GM18507 (cell line): Measurements from ENCODE around the gene PDE4D.

Experiments
- DNase-seq: peaks from one replicate; pipeline ENCODE4 v3.0.0; 2011; ENCODE audit warnings: low read depth; ENCODE audit not compliant: insufficient read length; ENCODE audit errors: extremely low spot score
- FAIRE-seq: peaks from 2 replicates; lab custom pipeline; 2011; peaks lifted over from hg19 to GRCh38; lab: Jason Lieb, UNC

PDE4D gene

DNA sequence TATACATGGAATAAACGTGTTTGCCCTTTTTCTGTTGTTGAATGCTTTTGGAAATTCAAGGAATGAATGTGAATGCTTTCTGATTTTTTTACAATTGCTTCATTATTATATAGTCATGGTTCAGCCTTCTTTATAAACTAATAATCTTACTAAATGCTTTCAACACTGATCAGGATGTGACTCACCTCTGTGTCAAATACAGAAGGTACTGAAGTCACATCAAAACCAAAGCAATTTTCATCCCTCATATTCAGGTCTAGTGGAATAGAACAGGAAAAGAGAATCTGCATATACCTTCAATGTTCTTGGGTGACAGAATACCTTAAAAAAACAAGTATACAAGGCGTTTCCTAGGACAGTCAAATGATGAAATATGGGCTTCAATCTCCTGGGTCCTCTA, 170.7 kb downstream of the PDE4D start:
- DNase-seq, result no peak
- no peak for FAIRE-seq

DNA sequence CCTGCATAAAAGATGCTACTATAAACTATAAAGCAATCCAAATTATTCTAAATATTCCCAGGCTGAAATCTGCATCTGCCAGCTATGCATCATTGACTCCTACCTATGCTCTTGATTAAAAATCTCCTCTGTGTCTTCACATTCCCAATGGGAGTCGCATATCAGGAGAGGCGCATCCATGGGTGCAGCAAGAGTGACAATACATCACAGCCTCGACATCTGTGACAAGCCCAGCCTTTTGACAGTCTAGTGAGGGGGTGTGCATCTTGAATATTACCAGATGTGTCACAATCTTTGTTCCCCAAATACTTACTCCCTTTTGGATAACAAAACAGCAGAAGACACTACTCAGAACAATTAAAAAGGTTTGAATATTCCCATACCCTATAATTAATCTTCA, 171.8 kb downstream of the PDE4D start:
- DNase-seq, result no peak
- no peak for FAIRE-seq

DNA sequence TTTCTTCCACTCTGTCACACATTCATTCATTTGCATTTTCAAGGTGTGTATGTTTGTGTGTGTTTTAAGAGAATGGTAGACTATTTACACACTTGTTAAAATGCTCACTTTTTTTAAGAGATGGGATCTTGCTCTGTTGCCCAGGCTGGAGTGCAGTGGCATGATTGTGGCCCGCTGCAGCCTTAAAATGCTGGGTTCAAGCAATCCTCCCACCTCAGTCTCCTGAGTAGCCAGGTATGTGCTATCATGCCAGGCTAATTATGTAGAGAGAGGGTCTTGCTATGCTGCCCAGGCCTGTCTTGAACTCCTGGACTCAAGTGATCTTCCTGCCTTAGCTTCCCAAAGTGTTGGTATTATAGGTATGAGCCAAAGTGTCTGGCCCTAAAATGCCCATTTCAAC, 173.5 kb downstream of the PDE4D start:
- no peak for FAIRE-seq
- no peak for DNase-seq

DNA sequence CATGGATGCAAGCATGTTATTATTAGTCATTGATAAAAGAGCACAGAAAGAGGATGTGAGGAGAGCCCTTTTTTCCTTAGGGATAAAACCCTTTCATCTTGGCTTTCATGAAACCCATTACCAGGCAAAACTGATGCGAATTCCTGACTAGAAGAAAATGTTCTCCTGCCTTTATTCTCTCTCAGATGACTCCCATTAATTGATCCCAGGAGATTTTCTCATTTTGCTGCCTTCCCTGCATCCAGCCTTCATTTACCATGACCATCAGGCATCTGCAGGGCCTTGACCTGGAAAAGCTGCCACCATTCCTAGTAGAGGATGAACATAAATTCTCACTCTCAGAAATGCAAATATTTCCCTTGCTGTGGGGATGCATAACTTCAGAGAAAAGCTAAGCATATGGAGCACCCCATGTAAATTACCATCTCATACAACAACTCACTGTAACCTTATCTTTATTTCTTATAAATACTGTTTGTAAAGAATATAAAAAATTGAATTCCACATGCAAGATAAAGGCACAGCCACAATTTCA, 176.5 kb downstream of the PDE4D start:
- DNase-seq (no peak), FAIRE-seq (no peak)

DNA sequence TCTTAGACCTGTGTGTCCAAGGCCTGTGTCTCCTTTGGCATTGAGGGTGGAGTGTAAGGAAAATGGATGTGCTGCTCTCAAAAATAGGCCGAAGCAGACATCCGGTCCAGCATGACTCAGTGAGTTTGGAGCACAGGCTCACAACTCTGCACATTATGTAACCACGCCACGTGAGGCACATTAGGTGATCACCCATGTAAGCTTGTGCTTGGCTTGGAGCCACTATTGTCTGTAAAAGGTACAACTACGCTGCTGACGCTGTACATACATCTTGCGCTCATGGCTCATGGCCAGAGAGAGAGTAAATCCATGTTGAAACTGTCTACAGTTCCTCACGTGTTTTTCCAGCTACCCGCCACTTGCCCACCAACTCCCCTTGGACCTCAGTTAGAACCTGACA, 177.5 kb downstream of the PDE4D start:
- no peak for FAIRE-seq

DNA sequence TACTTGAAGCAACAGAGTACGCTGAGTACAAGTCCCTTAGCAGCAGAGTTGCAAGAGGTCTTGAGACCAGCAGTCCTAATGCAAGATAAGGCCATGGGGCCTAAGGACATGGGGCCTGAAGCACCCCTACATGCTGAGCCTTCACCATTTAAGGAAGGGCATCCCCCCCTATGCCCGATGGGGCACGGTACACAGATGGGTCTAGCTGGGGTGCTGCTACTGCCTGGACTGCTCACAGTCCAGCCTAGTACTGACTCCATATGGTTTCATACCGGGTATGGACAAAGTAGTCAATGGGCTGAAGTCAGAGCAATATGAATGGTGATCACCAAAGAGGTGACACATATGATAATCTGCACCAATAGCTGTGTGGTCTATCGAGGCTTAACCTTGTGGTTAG, 178.3 kb downstream of the PDE4D start:
- DNase-seq, result no peak
- no peak for FAIRE-seq

More for the DNA sequence above, 177.5 kb downstream of the PDE4D start:
- no peak for DNase-seq

DNA sequence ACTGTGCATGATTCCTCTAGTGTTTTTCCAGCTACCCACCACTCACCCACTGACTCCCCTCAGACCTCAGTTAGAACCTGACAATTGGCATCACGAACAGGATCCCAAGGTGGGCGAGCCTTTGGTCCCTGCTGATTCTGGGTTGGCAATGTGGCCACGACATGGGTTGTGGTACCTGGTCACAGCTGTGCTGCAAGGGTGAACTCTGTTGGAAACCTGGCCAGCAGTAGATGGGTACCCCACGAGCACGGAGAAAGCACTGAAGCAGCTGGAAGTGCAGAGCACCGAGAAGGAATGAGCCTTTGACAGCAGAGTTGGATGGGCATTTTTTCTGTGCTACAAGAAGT, 180.1 kb downstream of the PDE4D start:
- no peak for DNase-seq
- FAIRE-seq, result no peak

DNA sequence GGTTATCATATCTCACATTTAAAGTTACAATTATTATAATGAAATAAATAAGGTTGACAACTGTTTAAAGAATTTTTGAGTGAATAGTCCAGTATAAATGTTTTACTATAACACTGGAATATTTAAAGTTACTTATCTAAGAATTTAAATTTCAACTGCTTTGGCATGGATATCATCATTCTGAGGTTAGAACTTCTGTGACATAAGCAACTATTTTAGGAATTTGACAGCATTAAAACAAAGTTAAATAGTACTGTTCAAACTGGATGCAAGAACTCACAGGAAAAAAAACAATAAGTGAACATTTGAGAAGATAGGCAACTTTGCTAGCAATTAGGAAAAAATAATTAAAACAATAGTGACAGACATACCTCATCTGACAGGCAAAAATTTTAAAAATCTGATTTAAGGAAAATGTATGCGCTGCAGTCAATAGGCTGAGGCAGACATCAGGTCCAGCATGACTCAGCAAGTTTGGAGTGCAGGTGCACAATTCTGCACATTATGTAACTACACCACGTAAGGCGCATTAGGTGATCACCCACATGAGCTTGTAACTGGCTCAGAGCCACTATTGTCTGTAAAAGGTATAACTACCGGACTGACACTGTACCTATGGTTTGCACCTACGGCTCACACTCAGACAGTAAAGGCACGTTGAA, 180.6 kb downstream of the PDE4D start:
- FAIRE-seq (peak; percentile 12), DNase-seq (no peak)

DNA sequence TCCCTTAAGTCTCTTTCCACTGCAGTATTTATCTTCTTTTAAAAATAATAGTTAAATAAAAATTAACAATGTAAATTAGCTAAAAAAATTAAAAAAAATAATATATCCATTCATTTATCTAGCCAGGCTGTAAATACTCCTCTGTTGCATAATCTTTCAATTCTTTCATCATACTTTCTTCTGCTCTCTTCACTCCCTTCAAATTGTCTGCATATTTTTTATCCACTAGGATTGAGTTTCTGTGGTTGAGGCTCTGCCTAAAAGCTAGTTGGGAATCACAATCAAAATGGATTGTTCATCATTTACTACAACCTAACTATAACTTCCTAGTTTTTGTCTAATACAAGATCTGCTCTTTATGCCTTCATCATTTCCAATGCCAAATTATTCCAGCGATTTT, 182.2 kb downstream of the PDE4D start:
- no peak for FAIRE-seq
- no peak for DNase-seq

DNA sequence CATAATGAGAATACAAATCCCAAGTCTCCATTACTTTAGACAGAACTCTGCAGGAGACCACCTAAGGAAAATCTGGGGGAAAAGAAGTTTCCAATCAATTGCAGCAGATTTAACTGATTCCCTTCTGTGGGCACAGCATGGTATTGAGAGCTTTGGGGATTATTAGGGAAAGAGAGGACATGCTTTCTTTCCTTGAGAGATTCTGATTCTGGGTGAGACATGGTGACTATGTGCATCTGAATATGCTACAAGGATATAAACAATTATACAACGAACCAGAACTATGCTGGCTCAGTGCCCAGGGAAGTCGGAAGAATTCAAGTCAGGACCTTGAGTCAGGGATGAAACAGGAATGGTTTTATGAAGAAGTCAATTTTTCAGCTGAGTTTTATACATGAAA, 183.7 kb downstream of the PDE4D start:
- DNase-seq (no peak), FAIRE-seq (no peak)

DNA sequence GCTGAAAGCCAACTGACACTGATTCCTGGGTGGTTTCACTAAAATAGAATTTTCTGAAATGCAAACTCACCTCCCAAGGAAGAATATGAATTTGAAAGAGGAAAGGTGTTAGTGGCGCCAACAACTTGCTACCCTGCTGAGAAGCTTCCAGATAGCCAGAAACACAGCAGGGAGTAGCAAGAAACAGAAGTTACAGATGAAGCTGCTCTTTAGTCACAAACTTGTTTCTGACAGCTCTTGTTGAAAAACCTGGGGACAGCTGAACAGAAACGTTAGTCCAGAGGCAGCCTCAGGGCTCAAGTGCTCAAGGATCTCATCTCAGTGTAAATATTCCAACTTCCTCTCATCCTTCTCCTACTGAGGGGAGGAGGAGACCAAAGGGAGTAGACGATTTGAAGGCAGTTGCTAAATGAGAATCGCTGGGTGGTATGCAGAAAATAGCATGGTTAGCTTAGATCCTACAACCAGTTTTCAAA, 184.1 kb downstream of the PDE4D start:
- DNase-seq, result no peak
- FAIRE-seq, result no peak

DNA sequence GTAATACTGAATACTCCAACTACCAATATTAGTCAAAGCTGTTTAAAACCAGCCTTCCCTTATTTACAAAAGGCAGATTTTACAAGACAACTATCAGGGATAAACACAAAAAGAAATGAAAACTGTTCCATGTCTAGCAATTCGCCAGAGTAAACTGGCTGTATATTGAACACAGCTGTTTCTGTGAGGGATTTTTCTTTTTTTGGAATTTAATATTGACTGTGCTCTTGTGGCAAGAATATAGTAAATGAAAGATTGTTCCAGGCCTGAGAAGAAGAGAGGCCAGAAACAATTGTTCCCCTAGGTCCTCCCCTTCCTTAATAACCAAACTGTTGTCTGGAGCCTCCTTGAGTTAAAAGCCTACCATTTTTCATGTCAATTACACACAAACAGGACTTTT, 188.6 kb downstream of the PDE4D start:
- no peak for DNase-seq
- FAIRE-seq, result no peak

DNA sequence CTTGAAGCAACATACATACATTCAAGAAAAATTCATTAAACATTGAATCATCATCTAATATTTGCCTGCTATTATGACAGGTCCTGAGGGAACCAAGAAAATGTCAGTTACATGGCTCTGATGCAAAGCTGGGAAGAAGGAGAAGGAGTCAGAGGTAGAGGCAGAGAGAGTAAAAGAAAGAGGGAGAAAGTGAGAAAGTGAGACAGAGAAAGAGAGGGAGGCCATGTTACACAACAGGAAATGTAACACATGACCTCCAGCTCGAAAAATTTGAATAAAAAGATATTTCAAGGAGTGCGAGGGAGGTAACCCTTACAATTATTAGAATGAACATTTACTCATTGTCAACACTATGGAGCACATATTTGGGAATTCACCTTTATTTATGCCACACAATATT, 189.7 kb downstream of the PDE4D start:
- no peak for FAIRE-seq
- no peak for DNase-seq

DNA sequence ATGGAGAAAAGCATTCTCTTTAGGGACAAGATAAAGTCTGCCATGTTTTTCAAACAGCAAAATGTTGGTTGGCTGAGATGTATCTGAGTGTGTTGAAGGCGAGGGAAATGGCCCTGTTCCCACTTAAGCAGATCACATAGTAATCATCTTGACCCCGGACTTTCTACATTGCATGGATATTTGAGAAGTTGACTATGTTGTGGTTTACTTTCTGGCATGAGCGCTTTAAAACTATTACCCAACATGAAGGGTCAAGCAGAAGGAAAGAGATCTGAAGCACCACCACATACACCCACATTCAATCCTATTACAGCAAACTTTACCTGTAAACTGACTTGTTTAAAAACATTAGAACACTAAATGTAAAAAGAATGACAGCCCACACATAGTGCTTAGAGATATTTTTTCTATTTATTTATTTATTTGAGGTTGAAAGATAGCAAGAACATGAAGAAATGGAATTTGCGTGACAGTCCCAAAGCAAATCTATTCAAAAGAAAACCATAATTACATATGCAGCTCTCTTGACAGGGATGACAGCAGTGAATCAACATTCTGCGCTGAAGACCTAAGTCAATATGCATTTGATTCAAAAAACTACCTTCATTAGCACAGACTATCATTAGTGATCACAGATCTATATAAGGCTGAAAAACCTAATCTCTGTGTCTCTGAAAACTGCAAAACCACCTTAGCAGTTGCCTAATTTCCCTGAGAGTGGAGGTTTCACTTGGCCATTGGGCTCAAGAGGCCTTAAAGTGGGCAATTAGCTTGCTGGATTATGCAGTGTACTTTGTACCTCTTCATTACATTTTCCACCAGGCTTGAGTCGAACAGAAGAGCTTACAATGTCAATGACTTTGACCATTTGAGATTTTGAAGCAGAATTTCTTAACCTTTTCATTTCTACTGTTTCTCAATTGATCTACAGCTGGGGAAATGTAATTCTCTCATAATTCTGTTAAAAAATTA, 195.0 kb downstream of the PDE4D start:
- DNase-seq (no peak), FAIRE-seq (no peak)

DNA sequence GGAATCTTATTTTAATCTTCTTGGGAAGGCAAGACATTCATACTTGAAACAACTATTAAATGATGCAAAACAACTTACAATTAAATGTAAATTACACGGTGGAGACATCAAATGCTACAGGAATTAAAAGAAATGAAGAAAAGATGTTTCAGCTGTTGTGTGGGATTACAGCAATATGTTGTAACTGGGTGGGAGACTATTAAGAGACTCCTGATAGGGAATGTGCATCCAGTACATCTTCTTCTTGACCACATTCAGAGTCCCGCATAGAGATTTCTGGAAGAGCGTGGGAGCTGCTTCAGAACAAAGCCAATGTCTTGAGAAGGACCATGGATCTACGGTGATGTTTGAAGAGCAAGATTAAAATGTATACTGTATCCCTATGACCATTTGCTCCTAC, 199.1 kb downstream of the PDE4D start:
- no peak for DNase-seq
- FAIRE-seq, result no peak

DNA sequence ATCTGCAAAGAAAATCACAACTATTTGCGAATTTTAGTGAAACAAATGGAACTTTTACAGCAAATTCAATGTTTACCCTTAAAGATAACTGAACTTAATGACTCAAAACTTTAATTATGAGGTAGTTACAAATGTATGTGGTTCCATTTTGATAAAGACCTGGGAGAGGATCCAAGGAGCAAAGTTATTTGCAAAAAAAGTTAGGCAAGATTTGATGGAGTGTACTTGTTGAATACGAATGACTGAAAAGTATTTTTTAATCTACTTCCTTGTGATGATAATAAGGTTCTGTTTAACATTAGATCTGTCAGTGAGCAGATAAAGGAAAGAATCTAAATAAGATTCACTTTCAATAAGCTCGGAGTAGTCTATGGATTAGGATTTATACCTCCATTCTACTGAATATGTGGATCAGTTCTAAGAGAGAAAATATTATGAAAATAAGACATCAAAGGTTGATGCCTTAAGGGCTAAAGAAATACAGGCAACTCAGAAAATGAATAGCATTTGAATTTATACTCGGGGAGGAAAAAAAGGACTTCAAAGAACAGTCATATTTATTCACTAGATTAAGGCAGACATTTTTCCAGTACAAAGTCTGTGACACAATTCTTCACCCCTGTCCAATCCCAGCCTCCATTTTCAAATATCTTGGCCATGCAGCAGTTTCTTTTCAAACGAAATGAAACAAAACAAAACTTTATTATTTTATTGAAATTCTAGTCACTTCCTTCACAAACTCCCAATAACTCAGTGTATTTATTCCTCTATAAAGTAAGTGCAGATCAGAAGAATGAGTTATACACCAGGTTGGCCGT, 199.8 kb downstream of the PDE4D start:
- DNase-seq (no peak), FAIRE-seq (no peak)

DNA sequence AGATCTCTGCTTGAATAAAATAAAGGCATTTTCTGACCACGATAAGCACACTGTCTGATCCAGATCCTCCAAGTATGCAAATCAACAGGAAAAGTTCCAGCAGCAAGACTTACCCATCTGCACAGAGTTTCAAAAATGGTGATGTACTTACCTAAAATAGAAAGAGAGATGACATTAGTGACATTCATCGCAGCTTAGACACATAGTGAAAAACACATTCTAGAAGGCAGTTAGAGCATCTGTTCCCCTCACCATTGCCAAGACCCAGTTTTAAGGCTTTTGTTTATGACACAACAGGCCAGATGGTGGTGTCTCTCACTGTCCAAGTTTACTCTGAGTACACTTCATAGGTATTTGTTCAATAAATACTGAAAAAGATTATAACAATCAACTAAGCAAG, 207.7 kb downstream of the PDE4D start:
- FAIRE-seq (no peak), DNase-seq (no peak)

DNA sequence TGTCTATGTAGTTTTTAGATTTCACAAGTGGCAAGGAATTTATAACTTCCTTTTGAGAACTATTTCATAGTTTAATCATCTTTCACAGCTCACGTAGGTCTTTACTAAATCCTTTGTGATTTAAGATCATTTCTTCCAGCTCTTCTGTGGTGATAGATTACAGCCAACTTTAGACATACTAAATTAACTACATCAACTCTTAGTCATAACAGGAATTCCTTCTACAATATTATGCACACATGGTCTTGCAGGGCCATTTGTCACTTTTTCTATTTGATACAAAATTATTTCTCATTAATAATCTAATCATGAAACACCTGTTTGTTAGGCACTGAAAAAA, 208.4 kb downstream of the PDE4D start:
- DNase-seq (no peak), FAIRE-seq (no peak)

DNA sequence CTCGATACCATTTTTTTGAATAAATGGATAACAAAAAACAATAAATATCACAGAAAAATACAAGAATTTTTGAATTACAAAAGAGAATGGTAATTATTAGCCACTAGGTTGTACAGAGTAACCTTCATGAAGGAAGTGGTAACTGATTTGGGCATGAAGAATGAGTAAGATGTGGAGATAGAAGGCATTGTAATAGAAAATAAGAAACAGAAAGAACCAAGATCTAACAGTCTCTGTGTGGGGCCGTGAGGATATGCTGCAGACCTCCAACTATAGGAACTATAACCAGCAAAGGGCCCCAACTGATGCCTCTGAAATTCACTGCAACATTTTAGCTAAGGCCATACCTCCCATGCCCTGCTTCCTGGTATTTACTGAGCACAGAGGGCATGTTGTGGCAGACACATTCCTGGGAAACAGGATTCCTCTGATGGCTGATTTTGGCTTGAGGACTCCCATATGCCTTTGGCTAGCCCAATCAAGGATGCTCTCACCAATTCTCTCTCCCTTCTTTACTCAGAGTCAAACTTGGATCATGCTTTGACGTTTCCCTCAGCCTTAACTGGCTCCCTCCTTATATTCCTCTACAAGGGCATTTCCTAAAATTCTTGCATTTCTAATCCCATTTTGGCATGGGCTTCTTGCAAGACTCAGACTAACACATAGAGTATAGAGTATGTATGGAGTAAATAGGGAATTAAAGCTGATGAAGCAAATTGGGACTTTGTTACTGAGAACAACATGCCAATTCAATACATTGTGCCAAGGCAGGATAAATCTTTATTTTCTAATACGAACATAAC, 208.9 kb downstream of the PDE4D start:
- FAIRE-seq, result no peak

More for the DNA sequence above, 208.9 kb downstream of the PDE4D start:
- DNase-seq, result no peak
